ENCODE data around the gene OR2V2. TPM values are rescaled to one million over a fixed set of nuclear protein-coding genes. Genes with fewer than 3 reads are reported as not detected.

OR2V2 gene
- total RNA-seq, 4 donors from 2014 or later, result not detected

DNA sequence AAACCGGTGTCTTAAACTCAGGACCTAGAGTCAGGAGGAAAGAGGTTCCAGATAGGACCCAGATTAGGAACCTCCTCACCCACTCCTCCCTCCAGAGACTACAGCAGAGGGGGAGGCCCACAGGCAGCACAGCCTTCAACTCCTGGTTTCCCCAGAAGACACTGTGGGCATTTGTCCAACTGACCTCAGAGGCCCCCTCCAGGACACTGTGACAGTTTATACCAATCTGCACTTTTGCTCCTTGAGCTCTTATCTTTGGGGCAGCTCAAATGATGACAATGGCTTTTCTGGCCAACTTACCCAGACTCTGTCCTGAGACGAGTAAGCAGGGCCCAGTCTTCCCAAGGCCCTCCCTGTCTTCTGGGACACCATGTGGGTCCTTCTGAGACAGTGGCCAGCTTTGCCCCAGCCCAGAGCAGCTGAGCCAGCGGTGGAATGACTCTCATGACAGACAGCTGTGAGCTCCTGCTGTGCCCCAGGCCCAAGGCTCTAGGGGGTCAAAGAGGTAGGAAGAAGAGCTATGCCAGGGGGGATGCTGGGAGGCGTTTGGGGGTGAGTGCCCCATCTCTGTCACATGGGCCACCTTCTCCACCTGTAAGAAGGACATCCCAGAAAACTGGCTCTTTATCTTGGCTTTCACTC is 14.3 kb downstream of the OR2V2 start:
- TF ChIP-seq, protein P1, sequence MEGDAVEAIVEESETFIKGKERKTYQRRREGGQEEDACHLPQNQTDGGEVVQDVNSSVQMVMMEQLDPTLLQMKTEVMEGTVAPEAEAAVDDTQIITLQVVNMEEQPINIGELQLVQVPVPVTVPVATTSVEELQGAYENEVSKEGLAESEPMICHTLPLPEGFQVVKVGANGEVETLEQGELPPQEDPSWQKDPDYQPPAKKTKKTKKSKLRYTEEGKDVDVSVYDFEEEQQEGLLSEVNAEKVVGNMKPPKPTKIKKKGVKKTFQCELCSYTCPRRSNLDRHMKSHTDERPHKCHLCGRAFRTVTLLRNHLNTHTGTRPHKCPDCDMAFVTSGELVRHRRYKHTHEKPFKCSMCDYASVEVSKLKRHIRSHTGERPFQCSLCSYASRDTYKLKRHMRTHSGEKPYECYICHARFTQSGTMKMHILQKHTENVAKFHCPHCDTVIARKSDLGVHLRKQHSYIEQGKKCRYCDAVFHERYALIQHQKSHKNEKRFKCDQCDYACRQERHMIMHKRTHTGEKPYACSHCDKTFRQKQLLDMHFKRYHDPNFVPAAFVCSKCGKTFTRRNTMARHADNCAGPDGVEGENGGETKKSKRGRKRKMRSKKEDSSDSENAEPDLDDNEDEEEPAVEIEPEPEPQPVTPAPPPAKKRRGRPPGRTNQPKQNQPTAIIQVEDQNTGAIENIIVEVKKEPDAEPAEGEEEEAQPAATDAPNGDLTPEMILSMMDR (IDR thresholded peaks at IDR 0.05; ENCODE audit: low read depth), result no peak

DNA sequence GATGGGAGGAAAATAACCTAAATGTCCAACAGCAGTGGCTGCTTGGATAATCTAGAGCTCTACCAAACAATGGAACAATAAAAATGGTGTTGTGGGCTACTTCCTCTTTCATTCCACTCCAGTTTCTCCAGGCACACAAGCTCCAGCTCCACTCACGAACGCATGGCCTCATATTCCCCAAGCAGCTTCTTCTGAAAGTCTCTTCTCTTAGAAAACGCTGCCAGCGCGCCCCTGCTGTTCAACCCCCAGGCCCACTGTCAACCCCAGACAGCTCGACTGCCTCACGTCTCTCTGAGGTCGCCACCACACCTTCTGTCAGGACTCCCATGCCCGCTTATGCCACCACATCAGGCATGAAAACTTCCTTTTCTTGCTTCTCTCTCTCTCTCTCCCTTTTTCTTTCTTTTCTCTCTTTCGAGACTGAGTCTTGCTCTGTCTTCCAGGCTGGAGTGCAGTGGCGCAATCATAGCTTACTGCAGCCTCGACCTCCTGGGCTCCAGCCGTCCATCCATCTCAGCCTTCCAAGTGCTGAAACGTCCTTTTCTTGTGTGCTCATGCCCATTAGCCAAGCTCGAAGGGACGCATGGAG is 16.2 kb downstream of the OR2V2 start:
- TF ChIP-seq, protein P1 (IDR thresholded peaks at IDR 0.05; ENCODE audit: low read depth), result no peak

DNA sequence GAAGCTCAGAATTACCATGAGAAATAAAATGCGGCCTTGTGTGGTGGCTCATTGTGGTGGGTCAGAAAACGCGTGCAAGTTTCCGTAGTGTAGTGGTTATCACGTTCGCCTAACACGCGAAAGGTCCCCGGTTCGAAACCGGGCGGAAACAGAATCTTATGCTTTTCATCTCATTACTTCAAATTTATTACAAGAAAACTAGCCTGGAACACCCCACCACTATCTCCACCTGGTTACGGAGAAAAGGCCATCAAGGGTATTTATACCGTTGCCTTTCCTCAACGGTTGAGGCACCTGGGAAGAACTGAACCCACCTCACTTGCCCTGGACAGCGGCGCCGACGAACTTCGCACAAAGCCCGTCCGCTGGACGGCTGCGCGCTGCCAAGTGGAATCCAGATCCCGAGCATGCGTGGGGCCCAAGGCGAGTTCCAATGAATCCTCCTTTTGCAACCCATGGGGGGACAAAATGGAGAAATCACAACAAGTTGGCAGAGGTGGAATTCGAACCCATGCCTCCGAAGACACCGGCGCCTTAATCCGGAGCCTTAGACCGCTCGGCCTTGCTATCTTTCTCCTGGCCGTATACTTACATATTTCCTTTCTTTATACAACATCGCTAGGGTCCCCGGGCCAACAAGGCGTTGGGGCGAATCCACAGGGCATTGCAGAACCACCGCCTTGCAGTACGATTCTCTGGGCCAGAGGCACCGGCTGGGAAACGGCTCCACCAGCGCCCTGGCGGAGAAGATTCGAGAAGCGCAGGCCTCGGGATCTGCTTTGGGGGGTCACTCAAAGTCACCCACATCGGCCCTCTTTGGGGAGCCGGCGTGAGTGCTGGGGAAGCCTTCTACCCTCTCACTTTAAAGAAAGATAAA is 16.9 kb downstream of the OR2V2 start:
- TF ChIP-seq, protein P1 (IDR thresholded peaks at IDR 0.05; ENCODE audit: low read depth), result no peak

DNA sequence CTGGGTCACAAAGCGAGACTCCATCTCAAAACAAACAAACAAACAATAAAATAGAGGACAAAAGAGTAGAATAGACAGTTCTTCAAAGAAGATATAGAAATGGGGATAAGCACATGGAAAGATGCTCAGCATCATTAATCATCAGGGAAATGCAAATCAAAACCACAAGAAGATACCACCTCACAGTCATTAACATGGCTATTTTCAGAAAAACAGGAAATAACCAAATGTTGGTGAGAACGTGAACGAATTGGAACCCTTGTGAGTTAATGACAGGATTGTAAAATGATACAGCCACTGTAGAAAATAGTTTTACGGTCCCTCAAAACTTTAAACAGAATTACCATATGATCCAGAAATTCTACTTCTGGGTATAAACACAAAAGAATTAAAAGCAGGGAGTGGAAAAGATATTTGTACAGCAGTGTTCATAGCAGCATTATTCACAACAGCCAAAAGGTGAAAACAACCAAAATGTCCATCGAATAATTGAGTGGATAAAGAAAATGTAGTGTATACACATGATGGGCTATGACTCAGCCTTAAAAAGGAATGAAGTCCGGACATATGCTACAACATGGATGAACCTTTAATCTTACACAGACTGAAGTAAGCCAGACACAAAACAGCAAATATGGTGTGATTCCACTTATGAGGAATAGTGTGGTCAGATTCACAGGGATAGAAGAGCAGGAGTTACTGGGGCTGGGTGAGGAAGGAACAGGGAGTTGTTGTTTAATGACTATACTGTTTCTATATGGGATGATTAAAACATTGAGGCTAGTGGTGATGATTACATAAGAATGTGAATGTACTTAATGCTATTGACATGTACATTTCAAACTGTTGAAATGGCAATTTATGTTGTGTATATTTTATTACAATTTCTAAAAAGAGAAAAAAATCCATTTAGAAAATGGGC is 19.7 kb downstream of the OR2V2 start:
- TF ChIP-seq, protein P1 (IDR thresholded peaks at IDR 0.05; ENCODE audit: low read depth), result no peak

DNA sequence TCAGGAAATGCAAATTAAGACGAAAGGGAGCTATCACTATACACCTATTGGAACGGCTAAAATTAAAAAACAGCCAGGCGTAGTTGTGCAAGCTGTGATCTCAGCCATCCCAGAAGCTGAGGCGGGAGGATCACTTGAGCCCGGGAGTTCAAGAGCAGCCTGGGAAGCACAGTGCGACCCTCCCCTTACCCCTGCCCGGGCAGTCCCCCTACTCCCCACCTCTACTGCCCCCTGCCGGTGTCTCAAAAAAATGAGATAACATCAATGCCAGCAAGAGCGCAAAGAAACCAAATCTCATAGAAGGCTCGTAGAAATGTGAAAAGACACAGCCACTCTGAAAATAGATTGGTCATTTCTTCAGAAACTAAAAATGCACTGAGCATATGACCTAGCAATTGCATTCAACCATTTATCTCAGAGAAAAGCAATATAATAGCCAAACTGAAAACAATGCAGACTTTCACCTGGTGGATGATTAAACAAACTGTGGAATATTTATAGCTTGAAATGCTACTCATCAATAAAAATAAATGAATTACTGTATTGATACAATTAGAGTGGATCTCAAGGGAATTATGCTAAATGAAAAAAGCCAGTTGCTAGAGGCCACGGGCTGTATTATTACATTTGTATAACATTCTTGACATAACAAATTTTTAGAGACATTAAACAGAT is 20.6 kb downstream of the OR2V2 start:
- TF ChIP-seq, protein P1 (IDR thresholded peaks at IDR 0.05; ENCODE audit: low read depth), result no peak

DNA sequence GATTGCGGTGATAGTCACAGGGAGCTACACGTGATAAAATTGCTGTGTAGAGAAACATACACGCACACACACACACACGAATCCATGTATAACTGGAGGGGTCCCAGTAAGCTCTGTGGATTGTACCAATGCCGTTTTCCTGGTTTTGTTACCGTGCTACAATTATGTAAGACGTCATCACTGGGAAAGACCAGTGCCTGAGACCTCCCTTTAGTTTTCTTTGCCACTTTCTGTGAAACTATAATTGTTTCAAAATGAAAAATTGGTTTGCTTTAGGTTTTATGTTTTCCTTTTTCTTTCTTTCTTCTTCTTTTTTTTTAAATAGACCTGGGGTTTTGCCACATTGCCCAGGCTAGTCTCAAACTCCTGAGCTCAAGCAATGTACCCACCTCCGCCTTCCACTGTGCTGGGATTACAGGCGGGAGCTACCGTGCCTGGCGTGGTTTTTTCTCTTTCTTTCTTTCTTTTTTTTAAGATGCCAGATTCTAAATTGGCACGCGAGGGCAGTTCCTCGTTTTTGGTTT is 21.3 kb downstream of the OR2V2 start:
- TF ChIP-seq, protein P1 (IDR thresholded peaks at IDR 0.05; ENCODE audit: low read depth), result no peak

Data from subcutaneous adipose tissue (tissue), 4 donors.